ENCODE measurements around the gene OSBP2.

The OSBP2 gene

GRCh38 chr22:30829901-30830550 is 135.4 kb downstream of the OSBP2 start:
- no peak overlapping the region for H3K4me3 ChIP-seq (ENCODE audit: low read length)

DNA sequence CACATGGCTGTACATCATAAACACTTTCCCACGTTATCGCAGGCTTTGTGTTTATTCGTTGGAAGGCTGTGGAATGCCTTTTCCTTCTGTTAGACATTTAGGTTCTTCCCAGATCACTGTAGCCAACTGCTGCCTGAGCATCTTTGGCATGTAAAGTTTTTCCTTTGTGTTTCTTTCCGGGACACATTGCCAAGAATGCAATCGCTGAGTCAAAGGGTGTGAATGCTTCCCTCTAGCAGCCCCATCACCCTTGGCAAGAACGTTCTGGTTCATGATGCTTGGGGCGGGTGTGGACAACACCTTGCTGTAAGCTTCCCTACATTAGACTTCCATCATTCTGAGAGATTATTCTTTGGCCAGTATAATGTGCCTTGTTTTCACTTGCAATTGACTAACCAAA is 136.2 kb downstream of the OSBP2 start:
- TF ChIP-seq ZNF274 (IDR thresholded peaks at IDR 0.05; ENCODE audit: low read depth, low read length), result no peak
- H3K4me3 ChIP-seq (ENCODE audit: low read length), result no peak overlapping the region

More at GRCh38 chr22:30829901-30830550, 135.4 kb downstream of the OSBP2 start:
- no peak for TF ChIP-seq ZNF274 (IDR thresholded peaks at IDR 0.05; ENCODE audit: low read depth, low read length)

DNA sequence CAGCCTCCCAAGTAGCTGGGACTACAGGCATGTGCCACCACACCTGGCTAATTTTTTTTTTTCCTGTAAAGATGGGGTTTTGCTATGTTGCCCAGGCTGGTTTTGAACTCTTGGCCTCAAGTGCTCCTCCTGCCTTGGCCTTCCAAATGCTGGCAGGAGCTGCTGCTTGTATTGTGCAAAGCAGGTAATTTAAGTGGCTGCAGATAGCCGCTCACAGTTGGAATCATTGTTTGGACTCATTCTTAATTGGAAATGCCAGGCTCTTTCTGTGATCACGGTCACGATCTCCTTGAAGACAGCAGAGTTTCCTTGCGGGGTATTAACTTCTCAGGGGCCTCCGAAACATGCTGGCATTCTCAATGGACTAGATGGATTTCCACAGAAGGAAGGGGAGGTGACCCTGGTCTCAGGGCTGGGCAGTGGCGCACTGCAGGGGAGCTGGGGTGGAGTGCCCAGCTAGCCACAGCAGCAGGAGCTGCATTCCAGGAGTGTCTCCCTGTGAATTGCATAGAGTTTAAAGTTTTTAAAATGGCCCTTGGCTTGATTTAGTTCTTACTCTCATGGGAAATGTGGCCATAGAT is 137.8 kb downstream of the OSBP2 start:
- no peak for TF ChIP-seq ZNF274 (IDR thresholded peaks at IDR 0.05; ENCODE audit: low read depth, low read length)
- H3K4me3 ChIP-seq (ENCODE audit: low read length), result no peak overlapping the region

- H3K4me3 ChIP-seq (ENCODE audit: low read length), result no peak overlapping the region
- TF ChIP-seq ZNF274 (IDR thresholded peaks at IDR 0.05; ENCODE audit: low read depth, low read length), result no peak
These were observed 138.6 kb downstream of the OSBP2 start for GRCh38 chr22:30833322-30833721.

- TF ChIP-seq ZNF274 (IDR thresholded peaks at IDR 0.05; ENCODE audit: low read depth, low read length), result no peak
- H3K4me3 ChIP-seq (ENCODE audit: low read length), result no peak overlapping the region
These were observed 142.9 kb downstream of the OSBP2 start for GRCh38 chr22:30837531-30837930.

DNA sequence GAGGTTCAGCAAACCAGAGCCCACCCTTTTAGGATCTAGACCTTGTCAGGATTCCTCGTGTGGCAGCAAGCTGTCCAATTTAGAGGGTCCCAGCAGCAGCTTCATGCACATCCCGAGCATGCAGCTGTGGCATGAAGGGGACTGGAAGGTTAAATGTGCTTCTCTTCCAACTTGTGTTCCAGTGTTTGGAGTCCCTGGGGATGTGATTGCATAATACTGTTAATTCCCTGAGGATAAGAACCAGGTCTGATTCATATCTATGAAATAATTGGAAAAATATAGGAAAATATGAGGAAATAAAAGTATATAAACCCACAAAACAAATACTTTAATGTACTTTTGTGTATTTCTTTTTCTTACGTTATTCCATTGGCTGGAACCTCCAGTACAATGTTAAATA is 143.4 kb downstream of the OSBP2 start:
- H3K4me3 ChIP-seq (ENCODE audit: low read length), result no peak overlapping the region
- TF ChIP-seq ZNF274 (IDR thresholded peaks at IDR 0.05; ENCODE audit: low read depth, low read length), result no peak

DNA sequence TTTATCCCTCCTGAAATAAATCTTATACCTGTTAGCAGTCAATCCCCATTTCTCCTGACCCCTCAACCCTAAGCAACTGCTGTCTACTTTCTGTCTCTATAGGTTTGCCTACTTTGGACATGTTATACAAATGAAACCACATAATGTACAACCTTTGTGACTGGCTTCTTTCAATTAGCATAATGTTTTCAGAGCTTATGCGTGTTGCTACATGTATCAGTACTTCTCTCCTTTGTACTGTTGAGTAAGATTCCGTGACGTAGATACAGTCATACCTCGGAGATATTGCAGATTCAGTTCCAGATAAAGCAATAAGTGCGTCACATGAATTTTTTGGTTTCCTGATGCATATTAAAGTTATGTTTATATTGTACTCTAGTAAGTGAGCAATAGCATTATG is 146.6 kb downstream of the OSBP2 start:
- no peak overlapping the region for H3K4me3 ChIP-seq (ENCODE audit: low read length)
- TF ChIP-seq ZNF274 (IDR thresholded peaks at IDR 0.05; ENCODE audit: low read depth, low read length), result no peak

DNA sequence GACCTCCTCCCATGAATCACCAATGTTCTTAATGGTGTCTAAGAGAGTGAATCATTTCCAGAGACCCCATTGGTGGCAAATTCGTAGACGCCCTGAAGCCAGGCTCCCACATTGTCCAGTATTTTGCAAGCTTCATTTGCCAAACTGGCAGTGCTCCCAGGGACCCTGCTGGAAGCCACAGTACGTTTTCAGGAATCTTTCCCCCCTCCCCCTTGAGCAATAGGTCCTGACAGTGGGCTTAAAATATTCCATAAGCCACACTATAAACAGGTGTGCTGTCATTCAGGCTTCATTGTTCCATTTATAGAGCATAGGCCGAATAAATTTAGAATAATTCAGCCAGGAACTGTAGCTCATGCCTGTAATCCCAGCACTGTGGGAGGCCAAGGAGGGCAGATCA is 148.6 kb downstream of the OSBP2 start:
- TF ChIP-seq ZNF274 (IDR thresholded peaks at IDR 0.05; ENCODE audit: low read depth, low read length), result no peak
- H3K4me3 ChIP-seq (ENCODE audit: low read length), result no peak overlapping the region

- no peak for TF ChIP-seq ZNF274 (IDR thresholded peaks at IDR 0.05; ENCODE audit: low read depth, low read length)
- H3K4me3 ChIP-seq (ENCODE audit: low read length), result no peak overlapping the region
These were observed 152.9 kb downstream of the OSBP2 start for GRCh38 chr22:30847583-30847982.

DNA sequence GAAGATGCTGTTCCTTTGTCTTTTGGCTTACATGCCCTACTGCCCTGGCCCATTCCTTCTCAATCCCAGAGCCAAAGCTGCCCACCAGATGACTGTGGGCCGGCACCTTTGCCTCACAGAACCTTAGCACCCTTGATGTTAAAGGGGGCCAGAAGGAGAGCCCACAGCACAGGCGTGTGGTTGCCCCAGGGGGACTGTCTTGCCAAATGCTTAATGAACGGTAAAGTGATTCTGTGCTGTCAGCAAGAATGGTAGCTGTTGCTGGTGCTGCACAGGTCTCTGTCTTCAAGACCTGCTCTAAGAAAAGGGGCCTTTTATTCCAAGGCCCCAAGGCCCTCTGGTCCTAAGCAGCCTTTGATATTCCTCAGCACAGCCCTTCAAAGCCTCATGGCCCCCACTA is 160.6 kb downstream of the OSBP2 start:
- H3K4me3 ChIP-seq (ENCODE audit: low read length), result no peak overlapping the region
- no peak for TF ChIP-seq ZNF274 (IDR thresholded peaks at IDR 0.05; ENCODE audit: low read depth, low read length)

- no peak for TF ChIP-seq ZNF274 (IDR thresholded peaks at IDR 0.05; ENCODE audit: low read depth, low read length)
- no peak overlapping the region for H3K4me3 ChIP-seq (ENCODE audit: low read length)
These were observed 161.2 kb downstream of the OSBP2 start for GRCh38 chr22:30855677-30856518.

DNA sequence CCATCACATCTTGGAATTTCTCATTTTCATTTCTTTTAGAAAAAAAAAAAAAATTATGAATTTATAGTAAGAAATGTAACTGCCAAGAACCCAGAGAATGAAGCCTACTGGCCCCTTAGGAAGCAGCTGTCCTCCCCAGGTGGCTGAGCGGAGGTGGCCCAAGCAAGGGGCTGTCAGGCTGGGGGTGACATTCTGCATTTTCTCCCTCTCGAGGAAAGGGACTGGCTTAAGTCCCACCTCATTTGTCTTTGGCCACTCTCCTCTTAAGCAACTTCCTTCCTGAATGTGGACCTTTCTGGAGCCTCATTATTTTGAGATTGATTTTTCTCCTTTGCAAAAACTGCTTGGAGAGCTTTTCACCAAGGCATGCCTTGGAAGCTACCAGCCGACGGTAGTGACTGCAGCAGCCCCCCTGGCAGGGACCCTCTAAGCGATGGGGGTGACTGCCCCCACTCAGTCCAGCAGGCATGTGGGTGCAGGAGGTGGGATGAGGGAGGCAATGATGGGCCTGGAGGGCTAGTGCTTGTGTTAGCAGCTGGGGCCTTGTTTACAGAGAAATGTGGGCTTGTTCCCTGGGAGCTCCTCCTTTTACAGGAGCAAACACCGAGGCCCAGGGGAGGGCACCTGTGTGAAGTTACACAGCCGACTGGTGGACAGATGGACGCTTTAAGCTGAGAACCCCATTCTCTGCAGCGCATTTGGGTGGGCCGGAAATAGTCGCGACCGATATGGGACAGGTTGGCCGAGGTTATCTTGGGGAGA is 162.2 kb downstream of the OSBP2 start:
- no peak for TF ChIP-seq ZNF274 (IDR thresholded peaks at IDR 0.05; ENCODE audit: low read depth, low read length)

GRCh38 chr22:30857791-30858190 is 163.1 kb downstream of the OSBP2 start:
- H3K4me3 ChIP-seq (ENCODE audit: low read length), result no peak overlapping the region
- no peak for TF ChIP-seq ZNF274 (IDR thresholded peaks at IDR 0.05; ENCODE audit: low read depth, low read length)

More for the DNA sequence above, 162.2 kb downstream of the OSBP2 start:
- no peak overlapping the region for H3K4me3 ChIP-seq (ENCODE audit: low read length)
